Measurements from ENCODE around the gene PDZD2. TPM values are rescaled to one million over a fixed set of nuclear protein-coding genes. Genes with fewer than 3 reads are reported as not detected.

Gene PDZD2
- total and polyA plus RNA-seq, 3 donors from 2014 or later = 47.3 to 89.1 (median 83.9) TPM

DNA sequence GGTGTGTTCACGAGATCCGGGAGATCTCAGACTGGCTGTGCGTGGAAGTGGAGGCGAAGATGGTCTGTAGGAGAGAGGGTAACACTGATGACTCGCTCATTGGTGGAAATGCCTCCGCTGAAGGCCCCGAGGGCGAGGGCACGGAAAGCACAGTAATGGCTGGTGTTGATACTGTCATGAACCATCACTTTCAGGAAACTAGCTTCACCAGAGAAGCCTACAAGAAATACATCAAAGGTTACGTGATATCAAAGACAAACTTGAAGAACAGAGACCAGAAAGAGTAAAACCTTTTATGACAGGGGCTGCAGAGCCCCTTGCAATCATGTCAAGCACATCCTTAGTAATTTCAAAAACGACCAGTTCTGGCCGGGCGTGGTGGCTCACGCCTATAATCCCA, 269.5 kb downstream of the PDZD2 start:
- no peaks in the 10 kb centered on the region for H3K36me3 ChIP-seq (ENCODE audit: low read depth, missing control alignments)
- no peaks in the 10 kb centered on the region for H3K9me3 ChIP-seq
- no peak overlapping the region for H3K27ac ChIP-seq
- WGBS, 2 donors = 53 to 72% methylated on average over 14 of the region's 14 CpGs
- no peak for DNase-seq
- no peaks in the 10 kb centered on the region for H3K4me1 ChIP-seq
- TF ChIP-seq, protein P1, sequence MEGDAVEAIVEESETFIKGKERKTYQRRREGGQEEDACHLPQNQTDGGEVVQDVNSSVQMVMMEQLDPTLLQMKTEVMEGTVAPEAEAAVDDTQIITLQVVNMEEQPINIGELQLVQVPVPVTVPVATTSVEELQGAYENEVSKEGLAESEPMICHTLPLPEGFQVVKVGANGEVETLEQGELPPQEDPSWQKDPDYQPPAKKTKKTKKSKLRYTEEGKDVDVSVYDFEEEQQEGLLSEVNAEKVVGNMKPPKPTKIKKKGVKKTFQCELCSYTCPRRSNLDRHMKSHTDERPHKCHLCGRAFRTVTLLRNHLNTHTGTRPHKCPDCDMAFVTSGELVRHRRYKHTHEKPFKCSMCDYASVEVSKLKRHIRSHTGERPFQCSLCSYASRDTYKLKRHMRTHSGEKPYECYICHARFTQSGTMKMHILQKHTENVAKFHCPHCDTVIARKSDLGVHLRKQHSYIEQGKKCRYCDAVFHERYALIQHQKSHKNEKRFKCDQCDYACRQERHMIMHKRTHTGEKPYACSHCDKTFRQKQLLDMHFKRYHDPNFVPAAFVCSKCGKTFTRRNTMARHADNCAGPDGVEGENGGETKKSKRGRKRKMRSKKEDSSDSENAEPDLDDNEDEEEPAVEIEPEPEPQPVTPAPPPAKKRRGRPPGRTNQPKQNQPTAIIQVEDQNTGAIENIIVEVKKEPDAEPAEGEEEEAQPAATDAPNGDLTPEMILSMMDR (IDR thresholded peaks at IDR 0.05) = no peak
- TF ChIP-seq POLR2A (IDR thresholded peaks at IDR 0.05) = no peak
- H3K27me3 ChIP-seq = no peaks in the 10 kb centered on the region
- intact Hi-C loops (cut with DNase I; ENCODE audit: low total_unique reads) = no loop called here
- no peak overlapping the region for H3K4me3 ChIP-seq

DNA sequence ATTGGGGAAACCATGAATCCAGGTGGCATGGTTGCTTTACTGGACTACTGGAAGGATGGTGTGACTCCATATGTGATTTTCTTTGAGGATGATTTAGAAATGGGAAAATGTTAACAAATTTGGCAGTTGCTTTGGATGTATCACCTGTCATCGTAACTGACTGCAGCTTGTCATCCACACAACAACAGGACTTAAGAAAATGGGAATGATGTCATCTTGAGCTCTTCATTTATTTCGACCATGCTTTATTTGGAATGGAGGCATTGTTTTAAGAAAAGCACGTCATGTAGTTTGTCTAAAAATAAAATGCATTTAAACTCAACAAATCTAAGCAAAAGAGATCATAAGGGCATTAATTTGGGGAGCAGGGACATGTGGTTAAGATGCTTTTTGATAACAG, 270.1 kb downstream of the PDZD2 start:
- WGBS, 2 donors = 82 to 87% methylated on average over 3 of the region's 3 CpGs
- Histone ChIP-seq H3K36me3 (ENCODE audit: low read depth, missing control alignments) (no peaks in the 10 kb centered on the region), H3K9me3 (no peaks in the 10 kb centered on the region), H3K27ac (no peak overlapping the region), H3K4me1 (no peaks in the 10 kb centered on the region), H3K4me3 (no peak overlapping the region), H3K27me3 (no peaks in the 10 kb centered on the region)
- intact Hi-C loops (cut with DNase I; ENCODE audit: low total_unique reads) = no loop called here
- no peak for DNase-seq
- TF ChIP-seq POLR2A (IDR thresholded peaks at IDR 0.05) = no peak
- TF ChIP-seq, protein P1 (IDR thresholded peaks at IDR 0.05) = no peak

DNA sequence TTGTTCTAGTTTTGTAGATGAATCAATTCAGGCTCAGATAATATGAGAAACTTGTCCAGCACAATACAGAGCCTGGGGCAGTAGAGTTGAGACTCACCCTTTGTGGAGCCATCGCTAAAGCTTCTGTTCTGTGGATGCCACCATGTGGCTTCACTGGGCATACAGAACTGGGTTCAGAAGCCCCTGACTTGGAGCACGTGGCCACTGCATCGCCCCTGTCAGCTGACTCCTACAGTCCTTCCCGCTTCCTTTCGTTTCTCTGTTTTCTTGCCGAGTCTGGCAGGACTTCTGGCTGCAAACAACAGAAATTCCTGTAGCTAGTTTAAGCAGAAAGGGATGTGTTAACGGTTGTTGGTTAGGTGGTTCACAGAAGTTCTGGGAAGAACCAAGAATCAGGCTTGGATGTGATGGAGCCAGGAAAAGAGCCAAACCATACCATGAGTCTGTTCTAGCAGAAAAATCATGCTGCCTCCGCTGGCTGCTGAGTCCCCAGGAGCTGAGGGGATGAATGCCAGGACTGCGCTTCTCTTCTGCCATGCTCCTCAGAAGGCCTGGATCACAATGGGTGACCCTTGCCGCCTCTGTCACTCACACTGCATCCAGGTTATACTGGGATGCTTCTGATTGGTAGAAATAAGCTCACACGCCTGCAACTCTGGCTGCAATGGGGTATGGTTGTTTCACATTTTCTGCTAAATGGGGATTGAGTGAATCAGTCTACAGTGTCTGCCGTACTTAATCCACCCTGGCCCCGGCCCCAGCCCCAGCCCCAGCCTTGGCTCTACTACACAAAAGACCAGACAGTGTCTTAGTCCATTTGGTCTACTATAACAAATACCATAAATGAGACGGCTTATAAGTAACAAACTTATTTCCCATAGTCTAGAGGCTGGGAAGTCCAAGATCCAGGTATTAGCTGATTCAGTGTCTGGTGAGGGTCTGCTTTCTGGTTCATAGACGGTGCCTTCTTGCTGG, 272.6 kb downstream of the PDZD2 start:
- intact Hi-C loops (cut with DNase I; ENCODE audit: low total_unique reads) = no loop called here
- no peak for TF ChIP-seq POLR2A (IDR thresholded peaks at IDR 0.05)
- TF ChIP-seq, protein P1 (IDR thresholded peaks at IDR 0.05) = no peak
- no peaks in the 10 kb centered on the region for H3K9me3 ChIP-seq
- no peak overlapping the region for H3K4me3 ChIP-seq
- 84 to 92% methylated on average over 14 to 15 of the region's 15 CpGs for WGBS, 2 donors
- no peak for DNase-seq
- no peaks in the 10 kb centered on the region for H3K36me3 ChIP-seq (ENCODE audit: low read depth, missing control alignments)
- H3K27ac ChIP-seq = no peak overlapping the region
- H3K27me3 ChIP-seq = no peaks in the 10 kb centered on the region
- no peaks in the 10 kb centered on the region for H3K4me1 ChIP-seq

DNA sequence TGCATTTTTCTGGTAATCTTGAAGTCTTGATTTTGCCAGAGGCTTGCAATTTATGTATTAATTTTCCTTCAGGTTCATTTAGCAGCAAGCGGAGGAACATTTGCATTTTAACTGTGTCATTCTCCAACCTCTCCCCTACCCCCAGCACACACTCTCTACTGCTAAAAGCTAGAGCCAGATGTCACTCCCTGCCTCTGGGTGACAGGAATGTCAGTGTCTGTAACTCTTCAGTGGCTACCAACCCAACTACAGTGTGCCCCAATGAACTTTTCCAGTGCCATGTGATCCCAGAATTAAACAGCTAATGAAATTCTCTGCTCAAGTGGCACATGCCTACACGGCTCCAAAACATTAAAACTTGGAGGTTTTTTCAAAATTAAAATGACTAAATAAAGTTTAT, 274.9 kb downstream of the PDZD2 start:
- no peaks in the 10 kb centered on the region for H3K4me1 ChIP-seq
- H3K4me3 ChIP-seq = no peak overlapping the region
- no peaks in the 10 kb centered on the region for H3K9me3 ChIP-seq
- TF ChIP-seq POLR2A (IDR thresholded peaks at IDR 0.05) = no peak
- TF ChIP-seq, protein P1 (IDR thresholded peaks at IDR 0.05) = no peak
- DNase-seq = no peak
- intact Hi-C loops (cut with DNase I; ENCODE audit: low total_unique reads) = no loop called here
- 91 to 93% methylated on average over 2 of the region's 2 CpGs for WGBS, 2 donors
- H3K27me3 ChIP-seq = no peaks in the 10 kb centered on the region
- H3K27ac ChIP-seq = no peak overlapping the region
- H3K36me3 ChIP-seq (ENCODE audit: low read depth, missing control alignments) = no peaks in the 10 kb centered on the region

Measured in testis (tissue), 3 donors.